H1 (cell line): ENCODE results near the gene TTBK2. TPM values are rescaled to one million over a fixed set of nuclear protein-coding genes. Genes with fewer than 3 reads are reported as not detected.

Experiments
- CTCF ChIA-PET: fragments of 300-600 bp; sonication (Branson Sonifier 250); formaldehyde crosslinking; loops from one replicate; lab custom pipeline; 2021; ENCODE audit not compliant: partially characterized antibody; lab: Charles Lee
- POLR2A ChIA-PET: fragments of 300-600 bp; sonication (Branson Sonifier 250); formaldehyde crosslinking; loops from one replicate; lab custom pipeline; 2021; ENCODE audit warnings: inconsistent platforms; ENCODE audit not compliant: partially characterized antibody; lab: Charles Lee
- DNase-seq, 2 experiments: peaks; one replicate each; pipeline versions ENCODE4 v3.0.0 to v3.0.0-alpha.2; 2010 to 2022; ENCODE audit warnings: low spot score in 2 of 2, low read depth in 1 of 2, mixed read lengths in 1 of 2
- FAIRE-seq: peaks from 2 replicates; lab custom pipeline; 2011; peaks lifted over from hg19 to GRCh38; lab: Jason Lieb, UNC
- H2AFZ ChIP-seq: 2 replicates; pipeline ENCODE4 v1.8.1; 2012; ENCODE audit warnings: low read length, inconsistent platforms
- H2AK5ac ChIP-seq: 2 replicates; pipeline ENCODE4 v1.6.1; 2013; ENCODE audit warnings: low read depth, low read length
- H2BK120ac ChIP-seq: replicated peaks from 2 replicates; pipeline ENCODE3; 2013; ENCODE audit warnings: low read depth, low read length, inconsistent platforms
- H2BK12ac ChIP-seq: 2 replicates; pipeline ENCODE4 v1.6.1; 2013; ENCODE audit warnings: low read depth, low read length
- H2BK15ac ChIP-seq: 2 replicates; pipeline ENCODE4 v1.6.1; 2013; ENCODE audit warnings: low read length
- H2BK20ac ChIP-seq: 2 replicates; pipeline ENCODE4 v1.6.1; 2013; ENCODE audit warnings: low read length
- H2BK5ac ChIP-seq: 2 replicates; pipeline ENCODE4 v1.6.1; 2013; ENCODE audit warnings: low read depth, low read length
- H3K14ac ChIP-seq: 2 replicates; pipeline ENCODE4 v1.6.1; 2013; ENCODE audit warnings: inconsistent platforms; ENCODE audit not compliant: insufficient read length
- H3K18ac ChIP-seq: 2 replicates; pipeline ENCODE4 v1.6.1; 2013; ENCODE audit warnings: low read length; ENCODE audit errors: extremely low read depth
- H3K23ac ChIP-seq: 2 replicates; pipeline ENCODE4 v1.6.1; 2013; ENCODE audit warnings: inconsistent platforms; ENCODE audit not compliant: insufficient read length
- H3K23me2 ChIP-seq: 2 replicates; pipeline ENCODE4 v1.6.1; 2013; ENCODE audit warnings: low read depth, low read length
- H3K27ac ChIP-seq: 2 replicates; pipeline ENCODE4 v1.6.1; 2011; ENCODE audit warnings: low read depth, low read length, inconsistent platforms
- H3K27me3 ChIP-seq, 4 experiments: replicated peaks in 1 of 4; 1 replicate in 1 of 4; 2 replicates in 3 of 4; pipeline versions ENCODE4 v1.6.1 to v1.8.1; 2011 to 2013; ENCODE audit warnings: low read length in 3 of 4, mild to moderate bottlenecking in 3 of 4, inconsistent platforms in 2 of 4, mixed read lengths in 2 of 4, moderate library complexity in 1 of 4; ENCODE audit not compliant: control insufficient read depth in 3 of 4, insufficient read depth in 3 of 4; ENCODE audit errors: extremely low read depth in 1 of 4
- H3K36me3 ChIP-seq, 4 experiments: 2 replicates each; pipeline versions ENCODE4 v1.6.1 to v1.8.1; 2011 to 2013; ENCODE audit warnings: mild to moderate bottlenecking in 4 of 4, low read length in 3 of 4, moderate library complexity in 2 of 4, control low read depth in 1 of 4, inconsistent platforms in 1 of 4; ENCODE audit not compliant: insufficient read depth in 4 of 4, control insufficient read depth in 2 of 4
- H3K4ac ChIP-seq: replicated peaks from 2 replicates; pipeline ENCODE3; 2013; ENCODE audit warnings: low read length, low read depth, mixed read lengths, inconsistent platforms; ENCODE audit not compliant: insufficient read length
- H3K4me1 ChIP-seq, 4 experiments: replicated peaks in 1 of 4; 1 replicate in 1 of 4; 2 replicates in 3 of 4; pipeline versions ENCODE4 v1.6.1 to v1.8.1; 2011 to 2013; ENCODE audit warnings: low read length in 3 of 4, inconsistent platforms in 2 of 4, mixed read lengths in 1 of 4; ENCODE audit not compliant: insufficient read depth in 4 of 4, control insufficient read depth in 3 of 4
- H3K4me2 ChIP-seq, 2 experiments: 2 replicates each; pipeline versions ENCODE4 v1.6.1 to v1.8.1; 2011 to 2013; ENCODE audit warnings: low read depth in 2 of 2, low read length in 2 of 2, control low read depth in 1 of 2, inconsistent platforms in 1 of 2, mild to moderate bottlenecking in 1 of 2; ENCODE audit not compliant: insufficient read depth in 1 of 2
- H3K4me3 ChIP-seq, 4 experiments: fragments of 200-600, 300-600 bp in 1 of 4; sonication (generic), shearing (Covaris generic), sonication (Bioruptor Twin) in 1 of 4; 2 replicates each; pipeline versions ENCODE4 v1.5.1 to v1.8.1; 2011 to 2016; ENCODE audit warnings: low read length in 4 of 4, low read depth in 3 of 4, control low read depth in 2 of 4, inconsistent platforms in 2 of 4, mild to moderate bottlenecking in 2 of 4, mixed read lengths in 1 of 4, moderate library complexity in 1 of 4; ENCODE audit not compliant: insufficient read depth in 2 of 4; ENCODE audit errors: extremely low read depth in 1 of 4
- H3K56ac ChIP-seq: replicated peaks from 2 replicates; pipeline ENCODE3; 2013; ENCODE audit warnings: low read depth, mild to moderate bottlenecking, mixed read lengths, low read length, inconsistent platforms; ENCODE audit not compliant: insufficient read length
- H3K79me1 ChIP-seq: 2 replicates; pipeline ENCODE4 v1.6.1; 2013; ENCODE audit warnings: low read depth, low read length, control low read depth
- H3K79me2 ChIP-seq, 2 experiments: 2 replicates each; pipeline versions ENCODE4 v1.6.1 to v1.8.1; 2012 to 2013; ENCODE audit warnings: low read length in 2 of 2, mild to moderate bottlenecking in 2 of 2, inconsistent platforms in 1 of 2; ENCODE audit not compliant: insufficient read depth in 2 of 2, control insufficient read depth in 1 of 2
- H3K9ac ChIP-seq, 4 experiments: replicated peaks in 1 of 4; 1 replicate in 1 of 4; 2 replicates in 3 of 4; pipeline versions ENCODE4 v1.6.1 to v1.8.1; 2011 to 2013; ENCODE audit warnings: low read depth in 3 of 4, low read length in 3 of 4, control low read depth in 2 of 4, mild to moderate bottlenecking in 2 of 4, moderate library complexity in 2 of 4, inconsistent platforms in 1 of 4; ENCODE audit errors: extremely low read depth in 1 of 4
- H3K9me3 ChIP-seq, 2 experiments: 2 replicates each; pipeline versions ENCODE4 v1.6.1 to v1.8.1; 2012 to 2013; ENCODE audit warnings: mild to moderate bottlenecking in 2 of 2, moderate library complexity in 2 of 2, control low read depth in 1 of 2, inconsistent platforms in 1 of 2, low read depth in 1 of 2, low read length in 1 of 2, mixed read lengths in 1 of 2; ENCODE audit not compliant: insufficient read depth in 2 of 2
- H4K20me1 ChIP-seq, 2 experiments: replicated peaks in 1 of 2; 2 replicates each; pipeline versions ENCODE3 to v1.8.1; 2011 to 2013; ENCODE audit warnings: inconsistent platforms in 2 of 2, low read length in 2 of 2, mild to moderate bottlenecking in 1 of 2; ENCODE audit not compliant: insufficient read depth in 2 of 2, control insufficient read depth in 1 of 2
- H4K5ac ChIP-seq: 2 replicates; pipeline ENCODE4 v1.6.1; 2013; ENCODE audit warnings: low read length, low read depth, mixed read lengths, inconsistent platforms; ENCODE audit not compliant: insufficient read length
- H4K8ac ChIP-seq: 2 replicates; pipeline ENCODE4 v1.8.0; 2013; ENCODE audit warnings: mild to moderate bottlenecking, moderate library complexity, low read length, inconsistent platforms; ENCODE audit not compliant: insufficient read depth; ENCODE audit errors: extremely low read depth
- H4K91ac ChIP-seq: replicated peaks from 2 replicates; pipeline ENCODE3; 2013; ENCODE audit warnings: low read length, mixed read lengths, inconsistent platforms; ENCODE audit not compliant: insufficient read length
- EZH2 ChIP-seq: fragments of 200-600 bp; sonication (generic); IDR thresholded peaks from 2 replicates; pipeline ENCODE4 v1.7.1; 2012; ENCODE audit warnings: low read depth, mild to moderate bottlenecking, moderate library complexity, low read length, inconsistent platforms; ENCODE audit not compliant: severe bottlenecking
- HDAC2 ChIP-seq, 2 experiments: fragments of 300-600 bp in 1 of 2; sonication (generic) in 1 of 2; IDR thresholded peaks; 2 replicates each; pipeline ENCODE4 v1.6.1; 2011 to 2012; ENCODE audit warnings: low read depth in 2 of 2, low read length in 2 of 2, mild to moderate bottlenecking in 2 of 2, moderate library complexity in 2 of 2, borderline replicate concordance in 1 of 2, inconsistent platforms in 1 of 2
- POLR2AphosphoS5 ChIP-seq: IDR thresholded peaks from 2 replicates; pipeline ENCODE4 v1.6.1; 2011; ENCODE audit warnings: low read depth, low read length
- RAD21 ChIP-seq, 2 experiments: IDR thresholded peaks in 1 of 2; conservative IDR thresholded peaks in 1 of 2; 2 replicates each; pipeline ENCODE4 v1.6.1; 2011; ENCODE audit warnings: low read depth in 2 of 2, low read length in 2 of 2, improper control_type of control experiment in 1 of 2, inconsistent platforms in 1 of 2, mild to moderate bottlenecking in 1 of 2, moderate library complexity in 1 of 2
- SRF ChIP-seq: IDR thresholded peaks from 2 replicates; pipeline ENCODE4 v1.6.1; 2011; ENCODE audit warnings: mild to moderate bottlenecking, low read depth, low read length, moderate library complexity
- WGBS, 2 experiments: shearing (Covaris generic) in 1 of 2; methylation state at CpG; one replicate each; pipeline versions ENCODE4 v1.1.6 to v1.1.7; 2013 to 2015; ENCODE audit warnings: low lambda C conversion rate in 2 of 2, mixed read lengths in 2 of 2, inconsistent platforms in 1 of 2, low coverage in 1 of 2, missing lambda C conversion rate in 1 of 2; ENCODE audit not compliant: insufficient replicate concordance in 2 of 2, insufficient coverage in 1 of 2, insufficient read length in 1 of 2; ENCODE audit errors: extremely low coverage in 1 of 2, missing lambda C conversion rate in 1 of 2; 5-methylcytosine and 5-hydroxymethylcytosine counted together
- polyA plus RNA-seq, 7 experiments: library from polyadenylated mRNA; depleted of rRNA in 3 of 7; stranded (reverse) in 5 of 7; unstranded in 2 of 7; fragments of >200 nt in 5 of 7; fragments of 200-250 nt in 2 of 7; gene quantifications; 1 replicate in 5 of 7; 2 replicates in 1 of 7; 4 replicates in 1 of 7; pipeline versions ENCODE4 v1.2.1 to v1.2.3, GENCODE V29; 2011 to 2013; ENCODE audit warnings: missing spikeins in 2 of 7, mixed read lengths in 2 of 7
- total RNA-seq: library from RNA; stranded (reverse); fragmentation: NEBNext Ultra II Directional; extraction: Animal tissue kit (Norgen Biotek cat#: 25700); gene quantifications from 2 replicates; pipeline ENCODE4 v1.2.1, GENCODE V29; 2021
- TF ChIP-seq, protein P1 (sequence below), 3 experiments: IDR thresholded peaks; 1 replicate in 2 of 3; 2 replicates in 1 of 3; pipeline versions ENCODE4 v1.5.1 to v1.6.1; 2011; ENCODE audit warnings: low read length in 3 of 3, mild to moderate bottlenecking in 3 of 3, inconsistent platforms in 2 of 3, low read depth in 1 of 3, moderate library complexity in 1 of 3; ENCODE audit not compliant: insufficient read depth in 1 of 3; ENCODE audit errors: control extremely low read depth in 1 of 3

The TTBK2 gene
- total and polyA plus RNA-seq, 2 of the 8 experiments (the other 6 are each of a cell fraction or from before 2014, with no cell fraction given): 2.7 to 18.2 TPM

DNA sequence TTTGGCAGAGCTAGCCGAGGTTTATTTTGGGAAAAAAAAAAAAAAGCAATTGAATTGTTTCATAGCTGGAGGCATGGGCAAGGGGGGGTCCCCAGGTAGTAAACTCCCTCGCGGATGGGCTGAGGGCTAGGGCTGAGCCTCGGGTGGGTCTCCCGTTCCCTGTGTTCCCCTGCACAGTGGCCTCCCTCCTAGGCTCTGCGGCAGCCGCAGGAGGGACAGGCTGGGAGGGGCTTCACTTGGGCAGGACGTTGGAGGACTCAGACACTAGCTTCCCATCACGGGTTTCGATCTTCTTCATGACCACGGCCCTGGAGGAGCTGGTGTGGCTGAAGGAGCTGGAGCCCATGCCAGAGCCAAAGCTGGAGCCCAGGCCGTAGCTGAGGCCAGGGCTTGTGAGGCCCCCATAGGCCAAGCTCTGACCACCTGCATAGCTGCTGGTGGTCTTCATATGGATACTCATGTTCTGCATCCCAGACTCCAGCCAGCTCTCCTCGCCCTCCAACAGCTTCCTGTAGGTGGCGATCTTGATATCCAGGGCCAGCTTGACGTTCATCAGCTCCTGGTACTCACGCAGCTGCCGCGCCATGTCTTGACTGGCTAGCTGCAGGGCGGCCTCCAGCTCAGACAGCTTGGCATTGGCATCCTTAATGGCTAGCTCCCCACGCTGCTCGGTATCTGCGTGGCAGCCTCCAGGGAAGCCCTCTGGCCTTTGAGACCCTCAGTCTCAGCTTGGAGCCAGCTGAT is 119.7 kb downstream of the TTBK2 start:
- H3K79me2 ChIP-seq: no peaks in the 10 kb centered on the region
- TF ChIP-seq, protein P1, sequence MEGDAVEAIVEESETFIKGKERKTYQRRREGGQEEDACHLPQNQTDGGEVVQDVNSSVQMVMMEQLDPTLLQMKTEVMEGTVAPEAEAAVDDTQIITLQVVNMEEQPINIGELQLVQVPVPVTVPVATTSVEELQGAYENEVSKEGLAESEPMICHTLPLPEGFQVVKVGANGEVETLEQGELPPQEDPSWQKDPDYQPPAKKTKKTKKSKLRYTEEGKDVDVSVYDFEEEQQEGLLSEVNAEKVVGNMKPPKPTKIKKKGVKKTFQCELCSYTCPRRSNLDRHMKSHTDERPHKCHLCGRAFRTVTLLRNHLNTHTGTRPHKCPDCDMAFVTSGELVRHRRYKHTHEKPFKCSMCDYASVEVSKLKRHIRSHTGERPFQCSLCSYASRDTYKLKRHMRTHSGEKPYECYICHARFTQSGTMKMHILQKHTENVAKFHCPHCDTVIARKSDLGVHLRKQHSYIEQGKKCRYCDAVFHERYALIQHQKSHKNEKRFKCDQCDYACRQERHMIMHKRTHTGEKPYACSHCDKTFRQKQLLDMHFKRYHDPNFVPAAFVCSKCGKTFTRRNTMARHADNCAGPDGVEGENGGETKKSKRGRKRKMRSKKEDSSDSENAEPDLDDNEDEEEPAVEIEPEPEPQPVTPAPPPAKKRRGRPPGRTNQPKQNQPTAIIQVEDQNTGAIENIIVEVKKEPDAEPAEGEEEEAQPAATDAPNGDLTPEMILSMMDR (IDR thresholded peaks at IDR 0.05; ENCODE audit: control extremely low read depth in 1 of 3, insufficient read depth in 1 of 3, low read depth in 1 of 3, low read length in 3 of 3): peak; percentile 52 to 73 (median 72)
- TF ChIP-seq EZH2 (no peak), POLR2AphosphoS5 (no peak), HDAC2 (IDR thresholded peaks at IDR 0.05; ENCODE audit: borderline replicate concordance in 1 of 2, low read depth in 2 of 2, low read length in 2 of 2) (no peak), SRF (no peak), RAD21 (IDR thresholded peaks at IDR 0.05 in 1 of 2, conservative IDR thresholded peaks at IDR 0.05 in 1 of 2; ENCODE audit: low read depth in 2 of 2, low read length in 2 of 2) (peak; percentile 62 to 67)
- H3K4me2 ChIP-seq: no peak overlapping the region
- H3K27me3 ChIP-seq: no peaks in the 10 kb centered on the region
- H3K4ac ChIP-seq: no peak overlapping the region
- H3K23me2 ChIP-seq: no peaks in the 10 kb centered on the region
- H2BK20ac ChIP-seq: no peak overlapping the region
- no peak overlapping the region for H2AFZ ChIP-seq
- no peak for FAIRE-seq
- no peak overlapping the region for H4K91ac ChIP-seq
- H3K36me3 ChIP-seq: no peaks in the 10 kb centered on the region; a peak in 1 of 8 replicates
- no peaks in the 10 kb centered on the region for H3K79me1 ChIP-seq
- H2BK12ac ChIP-seq: no peak overlapping the region
- H4K20me1 ChIP-seq: no peaks in the 10 kb centered on the region
- DNase-seq: peak in 1 of 2 experiments; percentile 73
- POLR2A ChIA-PET: interaction anchor here (0.8 kb wide), 1 partner anchor 126 kb away, joined by 3 read pairs; no protein-coding TSS in a partner anchor
- H2BK5ac ChIP-seq: no peak overlapping the region
- H2BK15ac ChIP-seq: no peak overlapping the region
- H2BK120ac ChIP-seq: no peak overlapping the region
- H3K18ac ChIP-seq: no peak overlapping the region
- H3K56ac ChIP-seq: no peak overlapping the region
- no peak overlapping the region for H3K23ac ChIP-seq
- H2AK5ac ChIP-seq: no peak overlapping the region
- no peaks in the 10 kb centered on the region for H3K4me1 ChIP-seq
- H3K9me3 ChIP-seq: no peaks in the 10 kb centered on the region
- no peak overlapping the region for H3K4me3 ChIP-seq
- peak overlapping the region; percentile 65; the same call in 1 of the 2 replicates for H4K8ac ChIP-seq
- H4K5ac ChIP-seq: no peak overlapping the region
- H3K27ac ChIP-seq: no peak overlapping the region
- no peak overlapping the region for H3K9ac ChIP-seq
- CTCF ChIA-PET: interaction anchor here (0.7 to 4.7 kb wide), 36 partner anchors 8 to 484 kb away, joined by 3 to 42 read pairs (median 4); no protein-coding TSS in a partner anchor
- no peak overlapping the region for H3K14ac ChIP-seq
- 84% methylated on average over 22 of the region's 22 CpGs; no CpG with 5 or more reads in 1 of the 2 experiments for WGBS, 2 experiments
